ENCODE data around the gene C2CD4C.

- TF ChIP-seq SP1 (IDR thresholded peaks at IDR 0.05; ENCODE audit: low read depth) (no peak), ZFX (IDR thresholded peaks at IDR 0.05) (no peak), POLR2A (IDR thresholded peaks at IDR 0.05; ENCODE audit: borderline replicate concordance, extremely low read depth, insufficient read depth, insufficient read length) (no peak), EZH2phosphoT487 (IDR thresholded peaks at IDR 0.05; ENCODE audit: borderline replicate concordance) (no peak), EZH2 (IDR thresholded peaks at IDR 0.05) (no peak), ELF1 (IDR thresholded peaks at IDR 0.05; ENCODE audit: borderline replicate concordance, low read depth) (no peak), CEBPB (IDR thresholded peaks at IDR 0.05; ENCODE audit: low read depth) (no peak), YY1 (IDR thresholded peaks at IDR 0.05; ENCODE audit: extremely low read depth, insufficient replicate concordance, low read depth, low read length) (no peak), MAX (IDR thresholded peaks at IDR 0.05) (no peak), RAD21 (IDR thresholded peaks at IDR 0.05; ENCODE audit: low read depth) (no peak)
- TF ChIP-seq, protein P1, sequence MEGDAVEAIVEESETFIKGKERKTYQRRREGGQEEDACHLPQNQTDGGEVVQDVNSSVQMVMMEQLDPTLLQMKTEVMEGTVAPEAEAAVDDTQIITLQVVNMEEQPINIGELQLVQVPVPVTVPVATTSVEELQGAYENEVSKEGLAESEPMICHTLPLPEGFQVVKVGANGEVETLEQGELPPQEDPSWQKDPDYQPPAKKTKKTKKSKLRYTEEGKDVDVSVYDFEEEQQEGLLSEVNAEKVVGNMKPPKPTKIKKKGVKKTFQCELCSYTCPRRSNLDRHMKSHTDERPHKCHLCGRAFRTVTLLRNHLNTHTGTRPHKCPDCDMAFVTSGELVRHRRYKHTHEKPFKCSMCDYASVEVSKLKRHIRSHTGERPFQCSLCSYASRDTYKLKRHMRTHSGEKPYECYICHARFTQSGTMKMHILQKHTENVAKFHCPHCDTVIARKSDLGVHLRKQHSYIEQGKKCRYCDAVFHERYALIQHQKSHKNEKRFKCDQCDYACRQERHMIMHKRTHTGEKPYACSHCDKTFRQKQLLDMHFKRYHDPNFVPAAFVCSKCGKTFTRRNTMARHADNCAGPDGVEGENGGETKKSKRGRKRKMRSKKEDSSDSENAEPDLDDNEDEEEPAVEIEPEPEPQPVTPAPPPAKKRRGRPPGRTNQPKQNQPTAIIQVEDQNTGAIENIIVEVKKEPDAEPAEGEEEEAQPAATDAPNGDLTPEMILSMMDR (IDR thresholded peaks at IDR 0.05 in 2 of 3, conservative IDR thresholded peaks at IDR 0.05 in 1 of 3; ENCODE audit: borderline replicate concordance in 1 of 3, insufficient read depth in 1 of 3, low read depth in 2 of 3, low read length in 2 of 3) = no peak
- TF ChIP-seq, protein P2, sequence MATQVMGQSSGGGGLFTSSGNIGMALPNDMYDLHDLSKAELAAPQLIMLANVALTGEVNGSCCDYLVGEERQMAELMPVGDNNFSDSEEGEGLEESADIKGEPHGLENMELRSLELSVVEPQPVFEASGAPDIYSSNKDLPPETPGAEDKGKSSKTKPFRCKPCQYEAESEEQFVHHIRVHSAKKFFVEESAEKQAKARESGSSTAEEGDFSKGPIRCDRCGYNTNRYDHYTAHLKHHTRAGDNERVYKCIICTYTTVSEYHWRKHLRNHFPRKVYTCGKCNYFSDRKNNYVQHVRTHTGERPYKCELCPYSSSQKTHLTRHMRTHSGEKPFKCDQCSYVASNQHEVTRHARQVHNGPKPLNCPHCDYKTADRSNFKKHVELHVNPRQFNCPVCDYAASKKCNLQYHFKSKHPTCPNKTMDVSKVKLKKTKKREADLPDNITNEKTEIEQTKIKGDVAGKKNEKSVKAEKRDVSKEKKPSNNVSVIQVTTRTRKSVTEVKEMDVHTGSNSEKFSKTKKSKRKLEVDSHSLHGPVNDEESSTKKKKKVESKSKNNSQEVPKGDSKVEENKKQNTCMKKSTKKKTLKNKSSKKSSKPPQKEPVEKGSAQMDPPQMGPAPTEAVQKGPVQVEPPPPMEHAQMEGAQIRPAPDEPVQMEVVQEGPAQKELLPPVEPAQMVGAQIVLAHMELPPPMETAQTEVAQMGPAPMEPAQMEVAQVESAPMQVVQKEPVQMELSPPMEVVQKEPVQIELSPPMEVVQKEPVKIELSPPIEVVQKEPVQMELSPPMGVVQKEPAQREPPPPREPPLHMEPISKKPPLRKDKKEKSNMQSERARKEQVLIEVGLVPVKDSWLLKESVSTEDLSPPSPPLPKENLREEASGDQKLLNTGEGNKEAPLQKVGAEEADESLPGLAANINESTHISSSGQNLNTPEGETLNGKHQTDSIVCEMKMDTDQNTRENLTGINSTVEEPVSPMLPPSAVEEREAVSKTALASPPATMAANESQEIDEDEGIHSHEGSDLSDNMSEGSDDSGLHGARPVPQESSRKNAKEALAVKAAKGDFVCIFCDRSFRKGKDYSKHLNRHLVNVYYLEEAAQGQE (IDR thresholded peaks at IDR 0.05; ENCODE audit: low read depth) = no peak
- TF ChIP-seq, protein P3, sequence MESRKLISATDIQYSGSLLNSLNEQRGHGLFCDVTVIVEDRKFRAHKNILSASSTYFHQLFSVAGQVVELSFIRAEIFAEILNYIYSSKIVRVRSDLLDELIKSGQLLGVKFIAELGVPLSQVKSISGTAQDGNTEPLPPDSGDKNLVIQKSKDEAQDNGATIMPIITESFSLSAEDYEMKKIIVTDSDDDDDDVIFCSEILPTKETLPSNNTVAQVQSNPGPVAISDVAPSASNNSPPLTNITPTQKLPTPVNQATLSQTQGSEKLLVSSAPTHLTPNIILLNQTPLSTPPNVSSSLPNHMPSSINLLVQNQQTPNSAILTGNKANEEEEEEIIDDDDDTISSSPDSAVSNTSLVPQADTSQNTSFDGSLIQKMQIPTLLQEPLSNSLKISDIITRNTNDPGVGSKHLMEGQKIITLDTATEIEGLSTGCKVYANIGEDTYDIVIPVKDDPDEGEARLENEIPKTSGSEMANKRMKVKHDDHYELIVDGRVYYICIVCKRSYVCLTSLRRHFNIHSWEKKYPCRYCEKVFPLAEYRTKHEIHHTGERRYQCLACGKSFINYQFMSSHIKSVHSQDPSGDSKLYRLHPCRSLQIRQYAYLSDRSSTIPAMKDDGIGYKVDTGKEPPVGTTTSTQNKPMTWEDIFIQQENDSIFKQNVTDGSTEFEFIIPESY (IDR thresholded peaks at IDR 0.05; ENCODE audit: extremely low read depth, insufficient replicate concordance, low read length) = no peak
- TF ChIP-seq, protein P4, sequence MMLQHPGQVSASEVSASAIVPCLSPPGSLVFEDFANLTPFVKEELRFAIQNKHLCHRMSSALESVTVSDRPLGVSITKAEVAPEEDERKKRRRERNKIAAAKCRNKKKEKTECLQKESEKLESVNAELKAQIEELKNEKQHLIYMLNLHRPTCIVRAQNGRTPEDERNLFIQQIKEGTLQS (IDR thresholded peaks at IDR 0.05) = no peak
Observed at GRCh38 chr19:389935-390289, 19.0 kb downstream of the C2CD4C start.

Data from HCT116 (cell line).